HepG2 (cell line): ENCODE measurements around the gene NFE2L1. TPM values are rescaled to one million over a fixed set of nuclear protein-coding genes. Genes with fewer than 3 reads are reported as not detected.

Source experiments
- FOXA3 ChIP-seq: IDR thresholded peaks from 2 replicates; pipeline ENCODE4 v1.6.1; 2016; ENCODE audit warnings: missing genetic modification reagents, missing compliant biosample characterization
- IRF9 ChIP-seq: sonication (generic); formaldehyde crosslinking; IDR thresholded peaks from 2 replicates; pipeline ENCODE4 v1.8.0; 2022; ENCODE audit warnings: missing genetic modification reagents, mild to moderate bottlenecking, borderline replicate concordance
- RFX5 ChIP-seq: IDR thresholded peaks from 2 replicates; pipeline ENCODE4 v1.6.1; 2011; ENCODE audit warnings: low read depth, low read length, improper control_type of control experiment
- SNAI1 ChIP-seq: sonication (generic); formaldehyde crosslinking; IDR thresholded peaks from 2 replicates; pipeline ENCODE4 v1.5.0; 2020; ENCODE audit warnings: mild to moderate bottlenecking, missing genetic modification reagents, borderline replicate concordance
- U2AF2 ChIP-seq: fragments of 200-400 bp; formaldehyde crosslinking; IDR thresholded peaks from 2 replicates; pipeline ENCODE4 v1.6.1; 2017; ENCODE audit warnings: low read depth, mild to moderate bottlenecking, low read length
- ZFP1 ChIP-seq: IDR thresholded peaks from 2 replicates; pipeline ENCODE4 v1.6.1; 2016
- ZFP62 ChIP-seq: sonication (generic); formaldehyde crosslinking; IDR thresholded peaks from 2 replicates; pipeline ENCODE4 v1.4.0; 2020; ENCODE audit warnings: missing genetic modification reagents
- ZFYVE20 ChIP-seq: sonication (generic); formaldehyde crosslinking; IDR thresholded peaks from 2 replicates; pipeline ENCODE4 v1.8.0; 2023; ENCODE audit warnings: low read depth, mild to moderate bottlenecking, moderate library complexity, missing genetic modification reagents, borderline replicate concordance
- ZNF17 ChIP-seq: sonication (generic); formaldehyde crosslinking; IDR thresholded peaks from 2 replicates; pipeline ENCODE4 v1.5.0; 2020; ENCODE audit warnings: mild to moderate bottlenecking, missing genetic modification reagents
- ZNF616 ChIP-seq: sonication (generic); formaldehyde crosslinking; IDR thresholded peaks from 2 replicates; pipeline ENCODE4 v1.5.0; 2020; ENCODE audit warnings: low read depth, mild to moderate bottlenecking, missing genetic modification reagents
- ZNF770 ChIP-seq: sonication (generic); formaldehyde crosslinking; IDR thresholded peaks from 2 replicates; pipeline ENCODE4 v1.5.0; 2020; ENCODE audit warnings: mild to moderate bottlenecking, missing genetic modification reagents
- polyA plus RNA-seq, 8 experiments: library from polyadenylated mRNA; depleted of rRNA in 3 of 8; stranded (reverse) in 7 of 8; unstranded in 1 of 8; fragments of >200 nt; fragmentation: Illumina TruSeq in 4 of 8; extraction: Trizol in 4 of 8; gene quantifications; 2 replicates each; pipeline versions ENCODE4 v1.2.1 to v1.2.3, GENCODE V29; 2011 to 2016; ENCODE audit warnings: low read depth in 4 of 8, missing spikeins in 1 of 8, mixed read lengths in 1 of 8; ENCODE audit not compliant: insufficient read depth in 1 of 8
- total RNA-seq, 5 experiments: library from RNA; depleted of rRNA; stranded (reverse); fragments of >200 nt; fragmentation: Illumina TruSeq; extraction: Trizol; gene quantifications; 2 replicates each; pipeline ENCODE4 v1.2.3, GENCODE V29; 2016; ENCODE audit warnings: low read depth in 1 of 5
- TF ChIP-seq, protein P1 (sequence below): sonication (generic); formaldehyde crosslinking; IDR thresholded peaks from 2 replicates; pipeline ENCODE4 v1.9.0; 2021; ENCODE audit warnings: mild to moderate bottlenecking, missing genetic modification reagents
- TF ChIP-seq, protein P2 (sequence below): sonication (generic); formaldehyde crosslinking; IDR thresholded peaks from 2 replicates; pipeline ENCODE4 v1.4.0; 2020; ENCODE audit warnings: mild to moderate bottlenecking, missing genetic modification reagents
- TF ChIP-seq, protein P3 (sequence below): sonication (generic); formaldehyde crosslinking; IDR thresholded peaks from 2 replicates; pipeline ENCODE4 v1.9.0; 2022; ENCODE audit warnings: low read depth, missing genetic modification reagents
- TF ChIP-seq, protein P4 (sequence below): sonication (generic); formaldehyde crosslinking; IDR thresholded peaks from 2 replicates; pipeline ENCODE4 v1.4.0; 2020; ENCODE audit warnings: missing genetic modification reagents

The NFE2L1 gene
- total and polyA plus RNA-seq, 2 of the 13 experiments (the other 11 are each of a cell fraction or from before 2014, with no cell fraction given) = 67.0 to 234 TPM

DNA sequence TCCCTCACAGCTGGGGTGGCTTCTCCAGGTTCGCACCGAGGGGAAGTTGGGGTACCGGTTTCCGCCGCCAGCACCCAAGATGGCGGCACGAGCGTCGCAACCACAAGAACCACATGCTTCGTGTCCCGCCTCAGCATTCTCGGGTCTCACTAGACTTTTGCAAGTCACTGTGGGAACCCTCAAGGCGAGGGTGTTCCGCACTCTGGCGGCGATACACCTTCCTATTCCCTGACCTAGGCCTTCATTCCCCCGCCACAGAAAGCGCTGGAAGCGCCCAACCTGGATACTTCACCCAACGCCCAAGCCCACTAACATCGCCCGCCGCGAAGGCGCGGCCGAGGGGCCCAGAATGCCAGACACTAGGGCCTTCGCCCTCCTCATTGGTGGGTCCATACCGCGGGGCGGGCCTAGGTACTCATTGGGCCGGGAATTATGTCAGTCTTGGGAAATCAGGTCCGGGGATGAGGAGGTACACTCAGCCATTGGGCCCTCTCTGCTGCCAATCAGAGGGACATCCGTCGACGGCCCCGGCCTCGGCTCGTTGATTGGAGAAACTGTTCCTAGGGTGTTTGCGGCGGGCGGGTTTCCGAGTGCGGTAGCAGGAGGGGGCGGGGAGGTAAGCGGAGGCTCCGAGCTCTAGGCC, at the start of gene NFE2L1 (continued):
- TF ChIP-seq ZFYVE20 (CRISPR knock-in tag) (0 out of 2 replicates have a peak, but pooled peaks have one; percentile 54), IRF9 (CRISPR knock-in tag) (peak; percentile 80; the same call in 1 of the 2 replicates), ZNF770 (CRISPR knock-in tag) (no peak), FOXA3 (CRISPR knock-in tag) (no peak), ZNF17 (CRISPR knock-in tag) (no peak), RFX5 (peak; percentile 52; the same call in 1 of the 2 replicates), ZFP62 (CRISPR knock-in tag) (no peak), ZNF616 (no peak; the same call in 1 of the 2 replicates), SNAI1 (CRISPR knock-in tag) (peak; percentile 89; the same call in 1 of the 2 replicates), ZFP1 (no peak), U2AF2 (no peak)
- TF ChIP-seq, protein P1, sequence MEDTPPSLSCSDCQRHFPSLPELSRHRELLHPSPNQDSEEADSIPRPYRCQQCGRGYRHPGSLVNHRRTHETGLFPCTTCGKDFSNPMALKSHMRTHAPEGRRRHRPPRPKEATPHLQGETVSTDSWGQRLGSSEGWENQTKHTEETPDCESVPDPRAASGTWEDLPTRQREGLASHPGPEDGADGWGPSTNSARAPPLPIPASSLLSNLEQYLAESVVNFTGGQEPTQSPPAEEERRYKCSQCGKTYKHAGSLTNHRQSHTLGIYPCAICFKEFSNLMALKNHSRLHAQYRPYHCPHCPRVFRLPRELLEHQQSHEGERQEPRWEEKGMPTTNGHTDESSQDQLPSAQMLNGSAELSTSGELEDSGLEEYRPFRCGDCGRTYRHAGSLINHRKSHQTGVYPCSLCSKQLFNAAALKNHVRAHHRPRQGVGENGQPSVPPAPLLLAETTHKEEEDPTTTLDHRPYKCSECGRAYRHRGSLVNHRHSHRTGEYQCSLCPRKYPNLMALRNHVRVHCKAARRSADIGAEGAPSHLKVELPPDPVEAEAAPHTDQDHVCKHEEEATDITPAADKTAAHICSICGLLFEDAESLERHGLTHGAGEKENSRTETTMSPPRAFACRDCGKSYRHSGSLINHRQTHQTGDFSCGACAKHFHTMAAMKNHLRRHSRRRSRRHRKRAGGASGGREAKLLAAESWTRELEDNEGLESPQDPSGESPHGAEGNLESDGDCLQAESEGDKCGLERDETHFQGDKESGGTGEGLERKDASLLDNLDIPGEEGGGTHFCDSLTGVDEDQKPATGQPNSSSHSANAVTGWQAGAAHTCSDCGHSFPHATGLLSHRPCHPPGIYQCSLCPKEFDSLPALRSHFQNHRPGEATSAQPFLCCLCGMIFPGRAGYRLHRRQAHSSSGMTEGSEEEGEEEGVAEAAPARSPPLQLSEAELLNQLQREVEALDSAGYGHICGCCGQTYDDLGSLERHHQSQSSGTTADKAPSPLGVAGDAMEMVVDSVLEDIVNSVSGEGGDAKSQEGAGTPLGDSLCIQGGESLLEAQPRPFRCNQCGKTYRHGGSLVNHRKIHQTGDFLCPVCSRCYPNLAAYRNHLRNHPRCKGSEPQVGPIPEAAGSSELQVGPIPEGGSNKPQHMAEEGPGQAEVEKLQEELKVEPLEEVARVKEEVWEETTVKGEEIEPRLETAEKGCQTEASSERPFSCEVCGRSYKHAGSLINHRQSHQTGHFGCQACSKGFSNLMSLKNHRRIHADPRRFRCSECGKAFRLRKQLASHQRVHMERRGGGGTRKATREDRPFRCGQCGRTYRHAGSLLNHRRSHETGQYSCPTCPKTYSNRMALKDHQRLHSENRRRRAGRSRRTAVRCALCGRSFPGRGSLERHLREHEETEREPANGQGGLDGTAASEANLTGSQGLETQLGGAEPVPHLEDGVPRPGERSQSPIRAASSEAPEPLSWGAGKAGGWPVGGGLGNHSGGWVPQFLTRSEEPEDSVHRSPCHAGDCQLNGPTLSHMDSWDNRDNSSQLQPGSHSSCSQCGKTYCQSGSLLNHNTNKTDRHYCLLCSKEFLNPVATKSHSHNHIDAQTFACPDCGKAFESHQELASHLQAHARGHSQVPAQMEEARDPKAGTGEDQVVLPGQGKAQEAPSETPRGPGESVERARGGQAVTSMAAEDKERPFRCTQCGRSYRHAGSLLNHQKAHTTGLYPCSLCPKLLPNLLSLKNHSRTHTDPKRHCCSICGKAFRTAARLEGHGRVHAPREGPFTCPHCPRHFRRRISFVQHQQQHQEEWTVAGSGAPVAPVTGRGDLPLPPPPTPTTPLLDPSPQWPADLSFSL (CRISPR knock-in tag) = no peak
- TF ChIP-seq, protein P2, sequence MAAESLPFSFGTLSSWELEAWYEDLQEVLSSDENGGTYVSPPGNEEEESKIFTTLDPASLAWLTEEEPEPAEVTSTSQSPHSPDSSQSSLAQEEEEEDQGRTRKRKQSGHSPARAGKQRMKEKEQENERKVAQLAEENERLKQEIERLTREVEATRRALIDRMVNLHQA (CRISPR knock-in tag) = no peak
- TF ChIP-seq, protein P3, sequence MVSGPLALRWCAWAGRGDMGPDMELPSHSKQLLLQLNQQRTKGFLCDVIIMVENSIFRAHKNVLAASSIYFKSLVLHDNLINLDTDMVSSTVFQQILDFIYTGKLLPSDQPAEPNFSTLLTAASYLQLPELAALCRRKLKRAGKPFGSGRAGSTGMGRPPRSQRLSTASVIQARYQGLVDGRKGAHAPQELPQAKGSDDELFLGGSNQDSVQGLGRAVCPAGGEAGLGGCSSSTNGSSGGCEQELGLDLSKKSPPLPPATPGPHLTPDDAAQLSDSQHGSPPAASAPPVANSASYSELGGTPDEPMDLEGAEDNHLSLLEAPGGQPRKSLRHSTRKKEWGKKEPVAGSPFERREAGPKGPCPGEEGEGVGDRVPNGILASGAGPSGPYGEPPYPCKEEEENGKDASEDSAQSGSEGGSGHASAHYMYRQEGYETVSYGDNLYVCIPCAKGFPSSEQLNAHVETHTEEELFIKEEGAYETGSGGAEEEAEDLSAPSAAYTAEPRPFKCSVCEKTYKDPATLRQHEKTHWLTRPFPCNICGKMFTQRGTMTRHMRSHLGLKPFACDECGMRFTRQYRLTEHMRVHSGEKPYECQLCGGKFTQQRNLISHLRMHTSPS (CRISPR knock-in tag) = peak; percentile 30; the same call in 1 of the 2 replicates
- TF ChIP-seq, protein P4, sequence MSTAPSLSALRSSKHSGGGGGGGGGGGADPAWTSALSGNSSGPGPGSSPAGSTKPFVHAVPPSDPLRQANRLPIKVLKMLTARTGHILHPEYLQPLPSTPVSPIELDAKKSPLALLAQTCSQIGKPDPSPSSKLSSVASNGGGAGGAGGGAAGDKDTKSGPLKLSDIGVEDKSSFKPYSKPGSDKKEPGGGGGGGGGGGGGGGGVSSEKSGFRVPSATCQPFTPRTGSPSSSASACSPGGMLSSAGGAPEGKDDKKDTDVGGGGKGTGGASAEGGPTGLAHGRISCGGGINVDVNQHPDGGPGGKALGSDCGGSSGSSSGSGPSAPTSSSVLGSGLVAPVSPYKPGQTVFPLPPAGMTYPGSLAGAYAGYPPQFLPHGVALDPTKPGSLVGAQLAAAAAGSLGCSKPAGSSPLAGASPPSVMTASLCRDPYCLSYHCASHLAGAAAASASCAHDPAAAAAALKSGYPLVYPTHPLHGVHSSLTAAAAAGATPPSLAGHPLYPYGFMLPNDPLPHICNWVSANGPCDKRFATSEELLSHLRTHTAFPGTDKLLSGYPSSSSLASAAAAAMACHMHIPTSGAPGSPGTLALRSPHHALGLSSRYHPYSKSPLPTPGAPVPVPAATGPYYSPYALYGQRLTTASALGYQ (CRISPR knock-in tag) = 0 out of 2 replicates have a peak, but pooled peaks have one; percentile 36
